Left ventricle myocardium inferior (tissue), 1 donor: ENCODE data around the gene AGO3. TPM values are rescaled to one million over a fixed set of nuclear protein-coding genes. Genes with fewer than 3 reads are reported as not detected.

Experiments
- DNase-seq: peaks from one replicate; pipeline ENCODE4 v3.0.0-alpha.2; 2020
- H3K27ac ChIP-seq: fragments of 200-600 bp; replicated peaks from 2 replicates; pipeline ENCODE4 v1.8.0; 2021
- H3K27me3 ChIP-seq: fragments of 200-600 bp; 2 replicates; pipeline ENCODE4 v1.8.0; 2021; ENCODE audit warnings: low read depth
- H3K36me3 ChIP-seq: fragments of 200-600 bp; 2 replicates; pipeline ENCODE4 v1.8.0; 2021
- H3K4me1 ChIP-seq: fragments of 200-600 bp; 2 replicates; pipeline ENCODE4 v1.8.0; 2021
- H3K4me3 ChIP-seq: fragments of 200-600 bp; 2 replicates; pipeline ENCODE4 v1.8.0; 2021; ENCODE audit warnings: mild to moderate bottlenecking, moderate library complexity
- H3K9me3 ChIP-seq: fragments of 200-600 bp; replicated peaks from 2 replicates; pipeline ENCODE4 v1.8.0; 2021
- CTCF ChIP-seq: fragments of 200-600 bp; IDR thresholded peaks from 2 replicates; pipeline ENCODE4 v1.8.0; 2021; ENCODE audit warnings: antibody characterized with exemption, mild to moderate bottlenecking, borderline replicate concordance
- intact Hi-C: fragments of 100-400 bp; cut with micrococcal nuclease; formaldehyde crosslinking; loops from one replicate; pipeline ENCODE4 v1.11.0; 2022
- total RNA-seq: library from RNA; stranded (reverse); fragmentation: NEBNext Ultra II Directional; extraction: Animal tissue kit (Norgen Biotek cat#: 25700); gene quantifications from one replicate; pipeline ENCODE4 v1.2.1, GENCODE V29; 2021
- donor health status: DM: no; HTN: yes; CAD: no; lungs with severe emphysema.

The AGO3 gene
- total RNA-seq, 1 donor from 2014 or later = 12.1 TPM

GRCh38 chr1:36098650-36099365 is 167.9 kb downstream of the AGO3 start:
- intact Hi-C loops = loop anchor here (10.0 kb wide), 1 partner anchor 186 kb away; no protein-coding TSS in a partner anchor
- Histone ChIP-seq H3K9me3 (no peaks in the 10 kb centered on the region), H3K27me3 (no peaks in the 10 kb centered on the region), H3K4me3 (no peak overlapping the region), H3K4me1 (peaks cover 28% of the 10 kb centered on the region), H3K36me3 (peaks cover 14% of the 10 kb centered on the region), H3K27ac (no peak overlapping the region)
- no peak for DNase-seq
- no peak for TF ChIP-seq CTCF

- peak; percentile 86 for TF ChIP-seq CTCF
Measured at GRCh38 chr1:36099681-36100341, 168.9 kb downstream of the AGO3 start.

GRCh38 chr1:36100376-36100775 is 169.5 kb downstream of the AGO3 start:
- no peak for TF ChIP-seq CTCF
- Histone ChIP-seq H3K36me3 (no peaks in the 10 kb centered on the region), H3K4me1 (peaks cover 16% of the 10 kb centered on the region), H3K9me3 (no peaks in the 10 kb centered on the region), H3K4me3 (no peak overlapping the region), H3K27me3 (no peaks in the 10 kb centered on the region), H3K27ac (no peak overlapping the region)
- DNase-seq = peak; percentile 9
- intact Hi-C loops = no loop called here

More at GRCh38 chr1:36099681-36100341, 168.9 kb downstream of the AGO3 start:
- H3K4me3 ChIP-seq = peak overlapping the region; percentile 21
- H3K36me3 ChIP-seq = peaks cover 4% of the 10 kb centered on the region
- no peak overlapping the region for H3K27ac ChIP-seq
- H3K9me3 ChIP-seq = no peaks in the 10 kb centered on the region
- intact Hi-C loops = loop anchor here (10.0 kb wide), 1 partner anchor 185 kb away; no protein-coding TSS in a partner anchor
- H3K27me3 ChIP-seq = no peaks in the 10 kb centered on the region
- H3K4me1 ChIP-seq = peaks cover 18% of the 10 kb centered on the region
- peak; percentile 74 for DNase-seq

GRCh38 chr1:36101546-36101945 is 170.6 kb downstream of the AGO3 start:
- Histone ChIP-seq H3K27me3 (no peaks in the 10 kb centered on the region), H3K4me3 (no peak overlapping the region), H3K36me3 (no peaks in the 10 kb centered on the region), H3K27ac (no peak overlapping the region), H3K4me1 (peaks cover 5% of the 10 kb centered on the region), H3K9me3 (no peaks in the 10 kb centered on the region)
- TF ChIP-seq CTCF = no peak
- no peak for DNase-seq
- intact Hi-C loops = no loop called here

- Histone ChIP-seq H3K4me1 (no peaks in the 10 kb centered on the region), H3K4me3 (no peak overlapping the region), H3K27ac (no peak overlapping the region), H3K27me3 (no peaks in the 10 kb centered on the region), H3K9me3 (no peaks in the 10 kb centered on the region), H3K36me3 (no peaks in the 10 kb centered on the region)
- intact Hi-C loops = no loop called here
- no peak for TF ChIP-seq CTCF
- DNase-seq = no peak
Measured at GRCh38 chr1:36106269-36106668, 175.4 kb downstream of the AGO3 start.
